22Rv1 (cell line): Measurements from ENCODE around the gene DCTN1.

ENCODE experiments used
- H3K27ac ChIP-seq: fragments of 450-650 bp; 2 replicates; pipeline ENCODE4 v1.5.1; 2017
- CTCF ChIP-seq: fragments of 450-650 bp; IDR thresholded peaks from 2 replicates; pipeline ENCODE4 v1.5.1; 2017; ENCODE audit warnings: mild to moderate bottlenecking
- ZFX ChIP-seq: fragments of 450-650 bp; IDR thresholded peaks from 2 replicates; pipeline ENCODE4 v1.6.1; 2017; ENCODE audit warnings: antibody characterized with exemption, borderline replicate concordance

The DCTN1 gene

DNA sequence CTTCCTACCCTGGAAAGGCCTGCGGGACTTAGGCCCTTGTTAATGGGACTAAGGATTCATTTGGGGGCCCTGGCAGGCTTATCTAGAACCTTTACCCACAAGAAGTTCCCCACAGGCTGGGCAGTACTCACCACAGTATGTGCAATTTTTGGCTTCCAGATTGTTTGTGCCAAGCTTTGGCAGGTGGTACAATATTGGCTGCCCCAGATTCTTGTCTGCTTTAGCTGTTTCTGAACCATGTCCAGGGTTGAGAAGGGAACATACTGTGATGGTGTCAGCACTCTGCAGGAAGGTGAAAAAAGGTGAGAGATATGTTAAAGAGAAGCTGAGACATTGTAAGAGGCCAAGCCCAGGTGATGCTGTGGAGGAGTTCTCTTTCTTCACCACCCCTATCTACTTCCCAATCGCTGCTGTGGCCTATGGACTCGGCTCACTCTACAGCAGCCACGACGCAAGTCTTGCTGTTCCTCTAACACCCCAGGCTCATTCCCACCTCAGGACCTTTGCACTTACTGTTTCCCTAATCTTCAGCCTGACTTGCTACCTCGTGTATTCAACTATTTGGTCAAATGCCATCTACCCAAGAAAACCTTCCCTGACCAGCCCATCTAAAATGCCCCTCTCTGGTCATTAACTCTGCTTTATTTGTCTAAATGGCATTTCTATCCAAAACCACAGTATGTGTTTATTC is 46.1 kb downstream of the DCTN1 start:
- TF ChIP-seq CTCF: no peak
- TF ChIP-seq ZFX: no peak

GRCh38 chr2:74333175-74333574 is 46.9 kb downstream of the DCTN1 start:
- peak; percentile 59 for TF ChIP-seq CTCF
- no peak for TF ChIP-seq ZFX
- no peak overlapping the region for H3K27ac ChIP-seq

More for the DNA sequence above, 46.1 kb downstream of the DCTN1 start:
- no peak overlapping the region for H3K27ac ChIP-seq

DNA sequence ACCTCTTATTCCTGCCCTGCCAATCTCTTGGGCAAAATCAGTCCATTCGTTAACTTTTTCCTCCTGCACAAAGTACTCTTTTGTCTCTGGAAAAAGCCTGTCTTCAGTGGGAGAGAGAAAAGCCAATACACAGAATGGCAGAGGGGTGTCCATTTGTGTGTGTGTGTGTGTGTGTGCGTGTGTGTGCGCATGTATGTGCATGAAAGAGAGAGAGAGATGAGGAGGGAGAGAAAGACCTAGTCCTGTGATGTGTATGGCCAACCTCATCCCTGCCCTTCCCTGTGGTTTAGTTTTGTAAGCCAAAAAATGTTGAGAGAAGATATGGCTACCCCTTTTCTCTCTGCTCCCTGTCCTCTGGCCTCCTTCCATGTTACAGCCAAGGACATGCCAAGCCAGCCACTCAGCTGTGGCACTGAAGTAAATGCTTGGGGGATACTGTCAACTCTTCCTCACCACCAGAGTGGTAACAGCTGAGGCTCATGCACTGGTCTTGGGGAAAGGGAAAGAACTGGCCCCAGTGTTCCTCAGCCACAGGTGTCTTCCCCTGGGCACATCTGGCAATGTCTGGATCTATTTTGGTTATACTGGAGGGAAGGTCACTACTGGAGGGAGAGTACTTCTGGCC is 47.4 kb downstream of the DCTN1 start:
- TF ChIP-seq CTCF: no peak
- TF ChIP-seq ZFX: no peak
- H3K27ac ChIP-seq: no peak overlapping the region

DNA sequence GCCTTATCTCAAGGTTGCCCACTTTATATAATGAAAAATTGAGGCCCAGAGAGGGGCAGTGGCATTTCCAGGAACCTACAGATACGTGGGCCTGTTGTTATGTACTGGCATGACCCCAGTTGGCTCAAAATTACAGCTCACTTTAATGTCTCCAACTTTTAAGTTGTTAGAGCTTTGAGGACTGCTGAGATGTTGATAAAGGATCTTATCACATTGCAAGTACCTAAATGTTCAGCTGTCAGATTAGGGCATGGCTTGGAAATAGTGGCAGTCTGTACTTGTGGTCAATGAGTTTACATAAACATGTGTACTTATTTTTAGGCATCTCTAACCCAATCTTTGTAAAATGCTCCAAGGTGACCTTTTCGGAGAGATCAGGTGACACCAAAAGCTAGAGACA is 51.5 kb downstream of the DCTN1 start:
- TF ChIP-seq CTCF: no peak
- no peak for TF ChIP-seq ZFX
- no peak overlapping the region for H3K27ac ChIP-seq

- no peak for TF ChIP-seq CTCF
- no peak for TF ChIP-seq ZFX
- no peak overlapping the region for H3K27ac ChIP-seq
Observed at GRCh38 chr2:74328074-74328473, 52.0 kb downstream of the DCTN1 start.

- TF ChIP-seq CTCF (no peak), ZFX (no peak)
- no peak overlapping the region for H3K27ac ChIP-seq
Observed at GRCh38 chr2:74327627-74328026, 52.5 kb downstream of the DCTN1 start.

DNA sequence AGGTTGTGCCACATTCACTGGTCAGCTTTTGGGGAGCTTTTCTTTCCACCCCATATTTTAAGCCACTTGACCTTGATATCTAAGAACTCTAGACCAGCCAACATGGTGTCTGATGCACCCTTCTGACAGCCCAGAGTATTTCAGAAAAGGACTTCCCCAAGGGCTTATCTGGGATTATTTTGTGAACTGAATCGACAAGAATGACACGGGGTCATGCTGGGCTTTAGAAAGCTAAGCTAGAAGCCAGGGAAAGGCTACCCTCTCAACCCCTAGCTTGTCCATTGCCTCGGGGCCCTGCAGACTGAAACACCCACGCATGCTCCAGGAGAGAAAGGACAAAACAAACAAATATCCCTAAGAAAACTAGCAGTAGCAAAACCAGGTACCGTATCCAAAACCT is 52.9 kb downstream of the DCTN1 start:
- TF ChIP-seq CTCF (no peak), ZFX (no peak)
- H3K27ac ChIP-seq: no peak overlapping the region
